KBM-7 (cell line): ENCODE data around the gene ENPP3.

Source experiments
- DNase-seq: peaks from one replicate; pipeline ENCODE4 v3.0.0-alpha.2; 2015
- in situ Hi-C: fragments of 300-500 bp; cut with MboI; formaldehyde crosslinking; loops from 2 replicates; pipeline ENCODE4 v1.14.3; 2020; ENCODE audit warnings: low sequenced_read_pairs, low pct_unique_long_range_greater_than_20kb, mixed read lengths

ENPP3 gene

DNA sequence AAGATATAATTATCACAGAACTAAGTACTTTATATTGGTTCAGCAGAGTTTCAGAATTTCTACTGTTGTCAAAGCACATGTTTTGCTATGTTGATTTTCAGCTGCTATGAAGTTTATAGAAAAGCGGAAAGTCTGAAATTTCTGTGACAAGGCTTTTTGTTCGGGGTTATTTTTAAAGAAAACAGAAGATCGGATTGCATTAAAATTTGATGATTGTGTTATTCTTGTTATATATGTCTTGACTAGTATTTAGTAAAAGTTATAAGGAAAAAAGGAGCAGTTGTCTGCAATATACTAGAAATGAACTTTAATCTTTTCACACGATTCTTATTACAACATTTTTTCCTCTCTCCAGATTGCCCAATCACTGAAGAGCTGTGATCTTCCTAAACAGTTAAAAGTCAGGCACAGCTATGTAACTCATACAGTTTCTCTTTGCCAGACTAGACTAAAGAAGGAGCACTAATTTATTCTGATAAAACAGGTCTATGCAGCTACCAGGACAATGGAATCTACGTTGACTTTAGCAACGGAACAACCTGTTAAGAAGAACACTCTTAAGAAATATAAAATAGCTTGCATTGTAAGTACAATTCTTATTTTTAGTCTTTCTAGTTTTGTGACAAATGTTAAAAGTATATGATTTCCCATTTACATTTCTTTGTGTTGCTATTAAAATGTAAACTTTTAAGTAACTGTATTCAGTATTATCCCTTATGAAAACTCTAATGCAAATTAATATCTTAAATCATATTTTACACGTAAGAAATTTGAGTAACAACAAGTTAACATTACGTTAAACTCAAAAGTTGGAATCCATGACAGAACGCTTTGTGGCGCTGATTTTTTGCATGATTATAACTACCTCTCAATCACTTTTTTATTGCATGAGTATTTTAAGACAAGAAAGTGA lies at the start of gene ENPP3:
Gene ENPP3, plus strand, starts transcription at position 423 of the 913 bp plus-strand sequence. Its CDS starts 83 bp downstream, at position 506.
- DNase-seq: no peak
- in situ Hi-C loops: no loop called here

DNA sequence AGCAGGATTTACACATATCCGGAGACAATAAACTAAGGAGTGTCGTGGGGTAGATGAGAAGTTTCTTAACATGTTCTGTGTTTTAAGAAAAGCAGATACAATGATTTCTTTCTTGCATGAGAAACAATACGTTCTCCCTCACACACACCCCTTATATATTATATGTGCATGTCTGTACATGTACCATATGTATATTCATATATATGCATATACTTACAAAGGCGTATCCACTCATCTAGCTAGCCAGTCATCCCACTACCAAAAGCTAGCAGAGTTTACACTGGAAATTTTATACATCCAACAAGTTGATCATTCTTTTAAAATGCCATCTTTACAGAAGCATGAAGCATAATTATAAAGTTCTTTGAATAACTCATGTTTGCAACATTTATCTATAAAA lies 49.2 kb upstream of the ENPP3 start:
- no peak for DNase-seq
- in situ Hi-C loops: no loop called here

DNA sequence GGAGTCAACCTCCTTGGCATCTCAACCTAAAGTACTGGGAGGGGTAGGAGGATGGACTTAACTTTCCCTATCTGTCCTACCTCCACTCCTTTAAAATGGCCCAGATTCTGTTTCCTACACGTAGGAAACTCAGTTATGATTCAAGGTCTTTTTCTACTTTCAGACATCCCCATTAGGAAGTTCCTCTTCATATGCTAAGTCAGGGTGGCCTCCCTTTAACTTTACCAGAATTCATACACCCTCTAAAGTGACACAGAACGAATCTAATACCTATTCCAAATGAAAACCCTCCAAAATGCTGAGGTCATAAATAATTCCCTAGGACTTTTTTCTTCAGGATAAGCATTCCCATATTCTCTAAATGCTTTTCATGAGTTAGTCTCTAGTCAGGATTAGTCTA lies 48.5 kb upstream of the ENPP3 start:
- DNase-seq: no peak
- in situ Hi-C loops: no loop called here

DNA sequence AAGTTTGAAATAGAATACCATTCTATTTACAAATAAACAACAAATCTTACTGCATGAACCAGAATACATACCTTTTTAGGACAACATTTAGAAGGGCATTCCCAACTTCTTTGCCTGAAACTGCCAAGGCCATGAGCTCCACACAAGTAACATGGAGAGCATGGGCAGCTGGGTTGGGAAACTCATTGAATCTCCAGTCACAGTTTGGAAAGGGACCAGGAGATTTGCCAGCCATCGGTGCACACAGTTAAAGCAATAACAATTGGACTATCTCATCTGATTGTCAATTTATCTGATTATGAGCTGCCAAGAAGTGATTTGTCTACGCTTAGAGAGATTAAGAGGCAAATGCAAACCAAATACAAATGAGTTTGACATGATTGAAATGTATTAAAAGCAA lies 44.2 kb upstream of the ENPP3 start:
- DNase-seq: no peak
- in situ Hi-C loops: no loop called here

- DNase-seq: no peak
- in situ Hi-C loops: no loop called here
These were observed 43.0 kb upstream of the ENPP3 start for GRCh38 chr6:131594074-131594473.

DNA sequence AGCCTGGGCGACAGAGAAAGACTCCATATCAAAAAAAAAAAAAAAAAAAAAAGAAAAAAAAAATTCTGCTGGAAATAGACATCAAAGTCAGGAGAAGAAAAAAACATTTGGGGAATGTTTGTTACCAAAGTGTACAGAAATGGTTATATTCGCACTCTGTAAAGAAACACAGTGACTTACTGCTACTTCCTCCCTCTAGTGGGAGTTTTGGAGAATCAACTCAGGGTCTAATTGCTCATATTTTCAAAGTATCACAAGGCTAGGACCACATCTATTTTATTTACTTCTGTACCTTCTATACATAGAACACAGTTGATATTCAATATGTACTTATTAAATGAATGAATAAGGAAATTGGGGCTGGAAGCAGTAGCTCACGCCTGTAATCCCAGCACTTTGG lies 39.7 kb upstream of the ENPP3 start:
- in situ Hi-C loops: no loop called here
- DNase-seq: peak; percentile 5

GRCh38 chr6:131600716-131601115 lies 36.4 kb upstream of the ENPP3 start:
- in situ Hi-C loops: no loop called here

DNA sequence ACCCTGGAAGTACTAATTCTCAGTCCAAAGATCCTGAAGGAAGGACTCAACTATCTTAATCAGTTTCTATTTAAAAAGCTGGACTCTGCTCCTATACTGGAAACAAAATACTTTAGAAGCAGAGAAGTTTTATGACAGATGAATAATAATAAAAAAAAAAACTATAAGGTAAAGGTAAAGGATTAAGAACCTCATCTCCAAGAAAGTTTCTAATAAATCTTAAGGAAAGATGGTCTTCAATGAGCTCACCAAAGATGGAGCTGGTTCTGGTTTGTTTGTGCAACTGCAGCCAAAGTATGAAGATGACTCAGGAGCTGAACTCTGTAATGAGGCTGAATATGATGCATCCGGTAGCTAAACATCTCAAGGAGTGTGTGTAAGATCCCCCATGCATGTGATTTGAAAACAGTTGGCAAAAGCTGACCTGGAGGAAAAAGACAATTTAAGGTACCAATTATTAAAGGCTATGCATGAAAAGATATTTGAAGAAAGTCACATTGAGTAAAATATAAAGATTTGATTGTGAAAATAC lies 34.3 kb upstream of the ENPP3 start:
- no peak for DNase-seq
- in situ Hi-C loops: no loop called here

More at GRCh38 chr6:131600716-131601115, 36.4 kb upstream of the ENPP3 start:
- no peak for DNase-seq

DNA sequence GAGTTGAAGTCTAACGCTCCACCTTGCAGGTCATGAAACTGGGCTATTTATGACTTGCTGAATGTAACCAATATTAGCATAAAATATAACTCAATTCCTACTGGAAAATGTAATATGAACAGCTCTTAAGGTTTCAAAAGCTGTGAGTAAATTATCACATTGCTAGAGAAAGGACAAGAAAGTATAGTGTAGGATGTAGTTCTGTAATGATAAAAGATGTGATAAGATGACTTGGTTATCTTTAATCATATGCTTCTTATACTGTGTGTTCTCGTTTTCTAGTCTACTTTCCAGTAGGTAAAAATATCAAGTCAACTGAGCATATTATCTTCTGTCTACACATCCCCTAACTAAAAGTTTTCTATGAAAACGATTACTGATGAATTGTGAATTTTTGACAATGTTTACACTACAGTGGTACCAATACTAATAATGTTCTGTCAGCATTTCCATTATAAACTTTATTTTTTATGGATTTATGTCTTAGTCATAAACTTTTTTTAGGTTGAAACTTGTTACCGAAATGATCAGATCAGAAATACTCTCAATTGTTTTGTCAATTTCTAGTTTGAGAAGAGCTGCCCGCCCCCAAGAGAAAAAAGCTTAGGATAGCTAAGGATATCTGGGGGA lies 23.7 kb upstream of the ENPP3 start:
- no peak for DNase-seq
- in situ Hi-C loops: no loop called here

GRCh38 chr6:131615275-131615674 lies 21.8 kb upstream of the ENPP3 start:
- in situ Hi-C loops: no loop called here
- DNase-seq: no peak

GRCh38 chr6:131627724-131628682 lies 9.1 kb upstream of the ENPP3 start, which contains the start of gene MED23:
TSS of gene MED23 (minus strand) at chr6:131628242. CDS start at chr6:131628049, 193 bp downstream.
- in situ Hi-C loops: no loop called here
- peak; percentile 98 for DNase-seq

GRCh38 chr6:131628726-131629125 lies 8.4 kb upstream of the ENPP3 start:
- DNase-seq: no peak
- in situ Hi-C loops: no loop called here

GRCh38 chr6:131629651-131630050 lies 7.5 kb upstream of the ENPP3 start:
- in situ Hi-C loops: no loop called here
- DNase-seq: no peak

DNA sequence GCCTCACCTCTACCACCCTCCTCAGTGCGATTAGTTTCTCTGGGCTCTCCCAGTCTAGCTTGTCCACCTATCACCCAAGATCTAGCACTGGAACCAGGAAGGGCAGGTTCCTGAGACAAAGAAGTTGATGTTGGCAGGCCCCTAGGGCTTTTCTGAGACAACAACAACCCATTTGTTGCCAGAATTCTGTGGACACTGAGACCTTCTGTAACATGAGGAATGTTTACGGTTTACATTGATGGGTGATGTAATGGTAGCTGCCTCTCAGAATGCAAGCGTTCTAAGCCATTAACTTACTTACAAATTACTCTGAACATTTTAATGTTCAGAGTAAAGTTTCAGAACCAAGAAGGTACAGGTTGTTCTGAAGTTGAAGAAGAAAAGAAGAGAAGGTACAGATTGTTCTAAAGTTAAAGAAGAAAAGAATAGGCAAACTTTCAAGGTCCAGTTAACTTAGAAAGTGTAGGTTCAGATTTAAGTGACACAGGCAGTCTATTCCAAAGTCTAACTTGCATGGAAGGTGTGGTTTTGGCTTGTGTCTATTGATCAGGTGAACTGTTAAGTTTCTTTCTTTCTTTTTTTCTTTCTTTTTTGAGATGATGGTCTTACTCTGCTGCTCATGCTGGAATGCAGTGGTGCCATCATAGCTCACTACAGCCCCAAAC lies 5.3 kb upstream of the ENPP3 start:
- no peak for DNase-seq
- in situ Hi-C loops: no loop called here

DNA sequence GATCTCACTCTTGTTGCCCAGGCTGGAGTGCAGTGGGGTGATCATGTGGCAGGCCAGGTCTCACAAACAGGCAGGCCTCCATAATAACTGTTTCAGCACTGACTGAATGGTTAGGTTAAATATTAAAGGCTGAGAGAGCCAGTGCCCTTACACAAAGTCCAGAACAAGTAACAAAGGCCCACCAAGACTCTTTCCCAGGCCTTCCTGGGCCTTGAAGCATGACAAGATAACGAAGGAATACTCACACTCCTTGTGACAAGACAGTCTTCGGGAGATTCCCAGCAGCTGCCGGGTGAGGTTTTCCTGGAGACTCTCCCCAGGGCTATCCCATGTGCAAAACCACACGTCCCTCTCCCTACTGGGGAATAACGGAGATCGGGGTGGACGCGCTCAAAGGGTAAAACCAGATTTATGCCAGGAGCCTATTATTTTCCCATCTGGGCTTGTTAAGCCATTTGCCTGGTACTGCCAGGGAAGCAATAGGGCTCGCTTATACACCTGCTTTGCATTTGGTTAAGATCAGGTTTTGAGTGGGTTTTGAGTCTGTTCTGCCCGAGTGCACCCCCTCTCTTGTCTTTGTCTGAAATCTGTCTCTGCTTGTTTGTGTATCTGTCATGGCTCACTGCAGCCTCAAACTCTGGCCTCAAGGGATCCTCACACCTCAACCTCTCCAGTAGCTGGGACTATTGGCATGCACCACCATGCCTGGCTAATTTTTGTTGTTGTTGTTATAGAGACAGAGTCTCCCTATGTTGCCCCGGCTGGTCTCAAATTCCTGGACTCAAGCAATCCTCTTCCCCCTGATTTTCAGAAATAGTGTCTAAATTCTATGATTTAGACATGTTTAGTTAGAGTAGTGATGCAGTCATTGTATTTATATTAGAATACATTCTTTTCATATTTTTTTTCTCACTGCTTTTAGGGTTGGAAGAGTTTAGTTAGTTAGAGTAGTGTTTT lies 1.4 kb upstream of the ENPP3 start:
- in situ Hi-C loops: no loop called here
- no peak for DNase-seq

- in situ Hi-C loops: no loop called here
- DNase-seq: no peak
These were observed 911 bp downstream of the ENPP3 start for GRCh38 chr6:131638013-131638412.

GRCh38 chr6:131640100-131640499 lies 3.0 kb downstream of the ENPP3 start:
- in situ Hi-C loops: no loop called here
- no peak for DNase-seq

- in situ Hi-C loops: no loop called here
- no peak for DNase-seq
These were observed 3.5 kb downstream of the ENPP3 start for GRCh38 chr6:131640576-131640975.
